DMS153 treated with DMSO at 0.1 percent for 48 hours (cell line): ENCODE data around the gene RMP24.

Experiments used
- DNase-seq: peaks from one replicate; lab custom pipeline; 2025; ENCODE audit not compliant: unreplicated experiment; lab: John Stamatoyannopoulos, UW

Gene RMP24

GRCh38 chr18:35972197-35973000 is at the start of gene RMP24:
Gene RMP24 (plus strand): TSS chr18:35972679.
- peak; percentile 88 for DNase-seq

GRCh38 chr18:35923939-35924684 is 48.4 kb upstream of the RMP24 start:
- no peak for DNase-seq

DNA sequence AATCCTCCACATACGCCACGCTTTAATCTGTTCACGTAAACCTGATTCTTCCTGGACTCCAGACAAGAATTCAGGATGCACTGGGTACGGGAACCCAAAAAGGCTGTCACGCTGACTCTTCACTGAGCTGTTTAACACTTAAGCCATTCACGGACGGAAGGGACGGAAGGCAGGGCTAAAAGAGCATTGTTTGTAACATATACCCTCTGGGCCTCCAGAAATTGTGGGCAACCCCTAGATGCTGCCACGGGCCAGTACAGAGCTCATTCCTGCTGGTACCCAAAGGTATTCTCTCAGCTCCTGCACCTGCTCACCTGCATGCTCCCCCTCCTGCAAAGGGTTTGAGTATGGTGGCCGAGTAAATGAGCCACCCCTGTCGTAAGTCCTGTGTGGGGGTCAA is 45.6 kb upstream of the RMP24 start:
- no peak for DNase-seq

- no peak for DNase-seq
Measured at GRCh38 chr18:35927430-35927829, 45.0 kb upstream of the RMP24 start.

DNA sequence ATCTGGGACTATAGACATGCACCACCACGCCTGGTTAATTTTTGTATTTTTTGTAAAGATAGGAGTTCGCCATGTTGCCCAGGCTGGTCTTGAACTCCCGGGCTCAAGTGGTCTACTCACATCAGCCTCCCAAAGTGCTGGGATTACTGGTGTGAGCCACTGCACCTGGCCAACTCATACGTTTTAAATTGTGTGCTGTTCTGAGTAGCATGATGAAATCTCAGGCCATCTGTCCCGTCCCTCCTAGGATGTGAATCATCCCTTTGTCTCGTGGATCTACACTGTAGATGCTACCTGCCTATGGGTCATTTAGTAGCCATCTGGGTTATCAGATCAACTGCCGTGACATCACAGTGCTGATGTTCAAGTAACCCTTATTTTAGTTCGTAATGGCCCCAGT is 38.5 kb upstream of the RMP24 start:
- DNase-seq = no peak

GRCh38 chr18:35934891-35935290 is 37.6 kb upstream of the RMP24 start:
- DNase-seq = no peak

DNA sequence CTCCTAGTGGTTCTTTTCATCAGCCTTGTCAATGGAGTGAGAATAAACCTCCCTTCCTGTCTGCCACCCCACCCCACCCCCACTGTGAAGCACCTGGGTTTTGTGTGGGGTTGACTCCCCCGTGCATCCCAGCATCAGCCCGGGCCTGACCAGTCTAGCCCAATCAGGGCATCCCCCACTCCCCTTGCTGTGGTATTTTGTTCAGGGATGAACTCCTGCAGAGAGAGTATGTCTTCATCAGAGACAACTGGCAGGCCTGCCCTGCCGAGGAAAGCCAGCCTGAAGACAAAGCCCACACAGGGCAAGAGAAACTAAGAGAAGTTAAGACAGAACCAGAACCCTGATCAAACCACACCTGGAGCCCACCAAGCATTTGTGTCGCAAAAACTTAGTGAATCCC is 36.7 kb upstream of the RMP24 start:
- DNase-seq = no peak

DNA sequence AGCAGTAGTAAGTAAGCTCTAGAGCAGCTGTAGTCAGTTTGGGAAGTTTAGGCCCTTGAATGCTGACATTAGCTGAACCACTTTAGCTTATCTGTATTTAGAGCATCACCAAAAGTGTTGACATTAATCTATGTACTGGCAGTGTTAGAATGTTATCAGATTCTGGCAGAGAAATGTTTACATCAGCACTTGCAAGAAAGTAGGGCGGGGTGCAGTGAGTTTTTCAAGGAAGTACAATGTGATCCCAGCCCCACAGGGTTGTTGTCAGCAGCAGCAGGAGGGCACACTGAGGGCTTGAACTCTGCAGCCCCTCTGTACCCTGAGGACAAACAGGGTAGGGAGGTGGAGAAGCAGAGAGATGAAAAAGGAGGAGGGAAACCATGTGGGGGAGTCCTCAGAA is 35.5 kb upstream of the RMP24 start:
- no peak for DNase-seq

DNA sequence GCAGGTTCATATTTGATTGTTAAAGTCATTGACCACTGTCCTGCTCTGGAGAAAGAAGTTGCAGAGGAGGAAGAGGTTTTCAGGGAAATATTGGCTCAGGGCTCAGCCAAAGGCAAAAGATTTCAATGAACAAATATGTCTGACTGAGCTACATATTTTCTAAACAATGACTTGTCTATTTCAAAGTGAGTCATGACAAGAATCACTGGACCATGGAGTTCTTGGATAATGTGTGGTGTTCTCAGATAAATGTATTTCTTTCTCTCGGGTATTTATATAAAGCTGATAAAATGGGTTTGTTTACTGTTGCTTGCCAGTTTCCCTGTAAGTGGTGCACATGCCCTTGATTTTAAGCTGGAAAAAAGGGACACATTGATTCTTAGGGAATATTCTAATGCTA is 34.3 kb upstream of the RMP24 start:
- no peak for DNase-seq

DNA sequence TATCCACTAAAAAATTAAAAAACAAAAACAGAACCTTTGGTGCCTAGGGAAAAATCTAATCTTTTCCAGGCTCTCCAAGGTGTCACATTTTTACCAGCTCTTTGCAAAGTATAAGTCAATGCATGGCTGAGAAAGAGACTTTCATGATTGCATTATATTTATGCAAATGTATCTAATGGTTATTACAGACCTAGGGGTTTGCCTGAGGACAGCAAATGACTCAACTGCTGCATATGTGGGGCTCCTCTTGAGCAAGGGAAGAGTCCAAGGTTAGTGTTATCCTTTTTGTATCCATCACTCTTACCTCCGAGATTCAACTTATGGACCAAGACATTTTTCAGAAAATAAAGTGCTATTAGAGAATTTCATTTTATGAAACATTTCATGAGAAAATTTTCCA is 33.9 kb upstream of the RMP24 start:
- DNase-seq = no peak

GRCh38 chr18:35939138-35939537 is 33.3 kb upstream of the RMP24 start:
- DNase-seq = no peak

DNA sequence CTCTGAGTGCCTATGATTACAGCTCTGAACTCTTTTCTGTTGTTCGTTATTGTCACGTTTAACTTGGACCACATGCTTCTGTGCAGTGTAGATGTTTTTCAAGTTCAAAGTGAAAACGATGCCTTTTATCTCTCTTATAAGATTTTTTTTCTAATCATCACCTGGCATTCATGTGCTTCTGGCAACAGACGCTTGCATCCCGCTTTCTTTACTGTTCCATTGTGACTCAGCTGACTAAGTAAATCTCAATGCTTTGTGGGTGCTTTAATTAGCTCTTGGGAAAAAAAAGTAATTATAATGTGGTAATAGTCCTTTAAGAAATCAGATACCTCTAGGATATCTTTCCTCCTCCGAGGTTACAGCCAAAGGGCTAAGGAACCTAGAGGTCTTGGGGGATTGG is 31.2 kb upstream of the RMP24 start:
- DNase-seq = no peak

GRCh38 chr18:35942133-35942532 is 30.3 kb upstream of the RMP24 start:
- DNase-seq = no peak

DNA sequence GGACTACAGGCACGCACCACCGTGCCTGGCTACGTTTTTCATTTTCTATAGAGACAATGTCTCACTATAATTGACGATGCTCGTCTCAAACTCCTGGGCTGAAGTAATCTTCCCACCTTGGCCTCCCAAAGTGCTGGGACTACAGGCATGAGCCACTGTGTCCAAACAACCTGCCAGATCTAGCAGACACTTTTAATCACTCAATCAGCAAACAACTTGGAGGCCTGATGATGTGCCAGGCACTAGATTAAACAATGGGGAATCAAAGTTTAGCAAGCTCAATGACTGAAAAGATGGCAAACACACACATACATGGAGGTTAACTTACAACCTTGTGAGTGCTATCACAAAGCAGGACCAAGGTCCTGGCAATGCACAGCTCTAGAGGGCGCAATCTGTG is 29.8 kb upstream of the RMP24 start:
- DNase-seq = no peak

GRCh38 chr18:35948080-35948479 is 24.4 kb upstream of the RMP24 start:
- no peak for DNase-seq

DNA sequence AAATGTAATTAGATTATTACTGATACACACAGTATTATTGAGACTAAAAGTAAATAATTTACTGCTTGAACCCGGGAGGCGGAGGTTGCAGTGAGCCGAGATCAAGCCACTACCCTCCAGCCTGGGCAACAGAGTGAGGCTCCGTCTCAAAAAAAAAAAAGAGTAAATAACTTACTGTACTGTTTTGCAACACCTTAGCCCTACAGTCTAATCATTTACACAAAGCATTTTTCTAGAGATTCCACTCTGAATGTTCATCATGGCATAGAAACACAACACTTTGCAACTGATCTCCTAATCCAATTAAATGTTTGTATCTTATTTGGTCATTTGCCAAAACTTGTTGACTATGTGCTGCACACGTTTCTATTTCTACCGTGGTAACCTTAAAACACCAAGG is 23.4 kb upstream of the RMP24 start:
- no peak for DNase-seq

DNA sequence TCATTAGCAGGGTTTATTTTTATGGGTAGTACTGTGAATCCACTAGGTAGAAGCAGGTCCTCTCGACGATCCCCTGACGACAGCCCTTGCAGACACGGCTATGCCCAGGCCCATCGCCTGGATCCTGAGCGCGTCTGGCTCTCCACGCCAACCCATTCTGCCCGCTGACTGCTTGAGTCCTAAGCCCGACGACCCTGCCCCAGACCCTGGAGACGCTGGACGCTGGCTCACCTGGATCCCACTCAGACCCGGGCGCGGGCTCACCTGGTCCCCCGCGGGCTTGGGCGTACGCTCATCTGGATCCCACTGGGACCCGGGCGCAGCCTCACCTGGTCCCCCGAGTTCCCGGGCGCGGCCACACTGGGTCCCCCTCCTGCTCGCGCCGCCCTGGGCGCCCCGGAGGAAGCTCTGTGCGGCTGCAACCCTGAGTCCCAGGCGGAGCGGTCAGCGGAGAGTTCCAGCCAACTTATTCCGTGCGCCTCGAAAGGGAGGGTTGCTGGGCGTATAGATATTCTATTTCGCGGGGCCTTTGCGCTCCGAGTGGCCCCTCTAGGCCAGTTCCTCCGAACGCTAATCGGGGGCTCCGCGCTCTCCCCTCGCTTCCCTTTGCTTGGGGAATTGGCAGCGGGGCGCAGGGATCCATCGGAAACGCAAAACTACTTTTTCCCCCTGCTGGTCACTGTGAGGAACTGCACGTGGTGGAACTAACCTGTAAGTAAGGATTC is 22.4 kb upstream of the RMP24 start:
- peak; percentile 56 for DNase-seq

GRCh38 chr18:35950628-35950982 is 21.9 kb upstream of the RMP24 start:
- DNase-seq = no peak

DNA sequence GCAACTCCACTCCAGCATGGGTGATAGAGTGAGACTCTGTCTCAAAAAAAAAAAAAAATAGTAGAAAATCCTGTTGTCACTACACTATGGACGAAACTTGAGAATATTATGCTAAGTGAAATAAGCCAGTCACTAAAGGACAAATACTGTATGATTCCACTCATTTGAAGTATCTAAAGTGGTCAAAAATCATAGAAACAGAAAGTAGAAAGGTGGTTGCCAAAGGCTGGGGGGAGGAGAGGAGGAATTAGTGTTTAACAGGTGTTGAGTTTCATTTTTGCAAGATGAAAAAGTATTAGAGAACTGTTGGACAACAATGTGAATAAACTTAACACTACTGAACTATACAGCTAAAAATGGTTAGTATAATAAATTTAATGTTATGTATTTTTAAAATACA is 18.8 kb upstream of the RMP24 start:
- DNase-seq = no peak

- DNase-seq = no peak
Measured at GRCh38 chr18:35956226-35956625, 16.3 kb upstream of the RMP24 start.

- no peak for DNase-seq
Measured at GRCh38 chr18:35962320-35962719, 10.2 kb upstream of the RMP24 start.

GRCh38 chr18:35964319-35964718 is 8.2 kb upstream of the RMP24 start:
- DNase-seq = no peak
